Kidney epithelial cell (primary cell): ENCODE measurements around the gene CACNG4. TPM values are rescaled to one million over a fixed set of nuclear protein-coding genes. Genes with fewer than 3 reads are reported as not detected.

Experiments
- DNase-seq: peaks from one replicate; pipeline ENCODE4 v3.0.0-alpha.2; 2010; ENCODE audit warnings: low read depth
- H3K27me3 ChIP-seq: 2 replicates; pipeline ENCODE4 v1.6.0; 2011; ENCODE audit warnings: low read length; ENCODE audit not compliant: control insufficient read depth, insufficient read depth
- H3K36me3 ChIP-seq: 2 replicates; pipeline ENCODE4 v1.5.1; 2011; ENCODE audit warnings: low read length; ENCODE audit not compliant: control insufficient read depth, insufficient read depth
- H3K4me3 ChIP-seq: 2 replicates; pipeline ENCODE4 v1.5.1; 2011; ENCODE audit warnings: low read depth, mild to moderate bottlenecking, control low read depth, low read length
- total RNA-seq: library from RNA; depleted of rRNA; stranded (reverse); fragments of >200 nt; gene quantifications from 2 replicates; pipeline ENCODE4 v1.2.3, GENCODE V29; 2015
- TF ChIP-seq, protein P1 (sequence below): IDR thresholded peaks from 2 replicates; pipeline ENCODE4 v1.5.1; 2011; ENCODE audit warnings: mild to moderate bottlenecking, moderate library complexity, low read length, control low read depth, inconsistent platforms; ENCODE audit not compliant: insufficient read depth, poor library complexity, severe bottlenecking

Gene CACNG4
- total RNA-seq, 1 donor from 2014 or later, result 0.84 TPM

DNA sequence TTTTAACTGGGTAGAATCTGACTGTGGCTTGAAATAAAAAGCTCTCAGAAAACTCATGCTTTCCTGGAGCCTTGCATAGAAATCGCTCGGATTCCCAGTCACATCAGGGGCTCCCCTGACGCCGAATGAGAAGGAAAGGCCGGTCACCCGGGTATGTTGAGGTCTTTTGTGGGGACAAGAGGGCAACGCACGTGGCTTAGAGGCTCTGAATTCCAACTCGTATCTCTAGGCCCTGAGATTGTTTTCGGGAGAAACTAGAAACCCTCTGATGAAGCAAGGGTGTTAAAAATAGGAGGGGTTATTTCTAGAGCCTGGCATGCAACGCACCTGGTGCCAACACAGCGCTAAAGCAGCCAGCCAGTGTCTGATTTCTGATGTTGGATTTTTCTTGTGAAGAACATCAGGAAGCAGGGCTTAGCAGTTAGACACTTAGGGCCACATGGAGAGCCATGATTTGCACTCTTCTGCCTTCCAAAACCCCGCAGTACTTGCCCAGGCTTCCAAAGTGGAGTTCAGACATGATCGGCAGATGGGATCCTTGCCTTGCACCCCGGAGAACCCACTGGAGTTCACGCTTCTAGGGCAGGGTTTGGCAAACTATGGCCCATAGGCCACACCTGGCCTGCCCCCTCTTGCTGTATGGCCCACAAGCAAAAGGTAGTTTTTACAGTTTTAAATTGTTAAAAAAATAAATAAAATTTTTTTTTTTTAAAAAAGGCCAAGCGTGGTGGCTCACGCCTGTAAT lies 92.4 kb downstream of the CACNG4 start:
- Histone ChIP-seq H3K36me3 (no peaks in the 10 kb centered on the region), H3K4me3 (no peak overlapping the region), H3K27me3 (no peaks in the 10 kb centered on the region)
- no peak for DNase-seq
- TF ChIP-seq, protein P1, sequence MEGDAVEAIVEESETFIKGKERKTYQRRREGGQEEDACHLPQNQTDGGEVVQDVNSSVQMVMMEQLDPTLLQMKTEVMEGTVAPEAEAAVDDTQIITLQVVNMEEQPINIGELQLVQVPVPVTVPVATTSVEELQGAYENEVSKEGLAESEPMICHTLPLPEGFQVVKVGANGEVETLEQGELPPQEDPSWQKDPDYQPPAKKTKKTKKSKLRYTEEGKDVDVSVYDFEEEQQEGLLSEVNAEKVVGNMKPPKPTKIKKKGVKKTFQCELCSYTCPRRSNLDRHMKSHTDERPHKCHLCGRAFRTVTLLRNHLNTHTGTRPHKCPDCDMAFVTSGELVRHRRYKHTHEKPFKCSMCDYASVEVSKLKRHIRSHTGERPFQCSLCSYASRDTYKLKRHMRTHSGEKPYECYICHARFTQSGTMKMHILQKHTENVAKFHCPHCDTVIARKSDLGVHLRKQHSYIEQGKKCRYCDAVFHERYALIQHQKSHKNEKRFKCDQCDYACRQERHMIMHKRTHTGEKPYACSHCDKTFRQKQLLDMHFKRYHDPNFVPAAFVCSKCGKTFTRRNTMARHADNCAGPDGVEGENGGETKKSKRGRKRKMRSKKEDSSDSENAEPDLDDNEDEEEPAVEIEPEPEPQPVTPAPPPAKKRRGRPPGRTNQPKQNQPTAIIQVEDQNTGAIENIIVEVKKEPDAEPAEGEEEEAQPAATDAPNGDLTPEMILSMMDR, result no peak

DNA sequence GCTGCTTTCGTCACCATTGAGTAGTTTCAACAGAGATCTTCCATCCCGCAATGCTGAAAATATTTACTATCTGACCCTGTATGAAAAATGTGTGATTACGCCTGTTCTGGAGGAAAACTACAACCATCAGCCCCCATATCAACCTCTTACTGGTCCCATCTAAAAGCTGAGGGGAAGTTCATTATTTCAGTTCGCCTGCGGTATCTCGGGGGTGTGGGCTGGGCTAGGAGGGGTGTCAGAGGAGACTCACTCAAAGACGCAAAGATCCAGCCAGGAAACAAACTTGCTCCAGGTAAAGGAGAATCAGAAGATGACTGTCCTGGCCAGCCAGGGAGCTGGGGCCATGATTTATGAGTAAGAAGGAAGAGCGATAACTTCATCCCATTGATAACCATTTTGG lies 93.5 kb downstream of the CACNG4 start:
- TF ChIP-seq, protein P1, result no peak
- H3K4me3 ChIP-seq, result no peak overlapping the region
- no peak for DNase-seq
- H3K36me3 ChIP-seq, result no peaks in the 10 kb centered on the region
- no peaks in the 10 kb centered on the region for H3K27me3 ChIP-seq

DNA sequence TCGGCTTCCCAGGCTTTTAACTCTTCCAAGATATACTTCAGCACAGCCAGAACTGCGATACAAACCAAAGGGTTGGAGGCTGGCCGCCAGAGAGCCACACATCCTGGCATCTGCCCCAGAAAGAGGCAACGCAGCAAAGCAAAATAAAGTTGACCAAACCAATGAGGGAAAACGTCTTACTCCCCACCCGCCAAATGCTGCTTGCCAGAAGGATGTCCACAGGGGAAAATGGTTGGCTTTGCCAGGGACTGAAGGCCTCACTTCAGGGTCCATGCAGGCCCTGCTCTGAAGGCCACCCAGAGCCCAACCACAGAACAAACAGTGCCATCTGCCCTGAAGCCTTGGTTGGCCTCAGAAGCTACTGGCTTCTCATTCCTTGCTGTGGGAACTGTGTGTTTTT lies 94.9 kb downstream of the CACNG4 start:
- Histone ChIP-seq H3K27me3 (no peaks in the 10 kb centered on the region), H3K36me3 (no peaks in the 10 kb centered on the region), H3K4me3 (no peak overlapping the region)
- no peak for DNase-seq
- TF ChIP-seq, protein P1, result no peak

DNA sequence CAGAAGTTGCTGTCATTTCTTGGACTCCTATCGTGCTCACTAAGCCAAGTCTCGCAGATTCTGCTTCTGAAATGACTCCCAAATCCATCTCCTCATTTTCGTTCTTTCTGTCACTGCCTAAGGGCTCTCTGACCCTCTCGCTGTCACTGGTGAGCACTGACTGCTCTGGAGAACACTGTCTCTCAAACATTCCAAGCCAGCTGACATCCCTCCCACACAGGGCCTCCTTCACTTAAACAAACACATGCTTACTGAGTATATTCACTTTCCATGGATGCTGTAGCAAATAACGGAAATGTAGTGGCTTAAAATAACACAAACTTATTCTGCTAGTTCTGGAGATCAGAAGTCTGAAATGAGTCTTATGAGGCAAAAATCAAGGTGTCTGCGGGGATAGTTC lies 98.6 kb downstream of the CACNG4 start:
- TF ChIP-seq, protein P1, result no peak
- no peaks in the 10 kb centered on the region for H3K27me3 ChIP-seq
- H3K4me3 ChIP-seq, result no peak overlapping the region
- H3K36me3 ChIP-seq, result no peaks in the 10 kb centered on the region
- no peak for DNase-seq

DNA sequence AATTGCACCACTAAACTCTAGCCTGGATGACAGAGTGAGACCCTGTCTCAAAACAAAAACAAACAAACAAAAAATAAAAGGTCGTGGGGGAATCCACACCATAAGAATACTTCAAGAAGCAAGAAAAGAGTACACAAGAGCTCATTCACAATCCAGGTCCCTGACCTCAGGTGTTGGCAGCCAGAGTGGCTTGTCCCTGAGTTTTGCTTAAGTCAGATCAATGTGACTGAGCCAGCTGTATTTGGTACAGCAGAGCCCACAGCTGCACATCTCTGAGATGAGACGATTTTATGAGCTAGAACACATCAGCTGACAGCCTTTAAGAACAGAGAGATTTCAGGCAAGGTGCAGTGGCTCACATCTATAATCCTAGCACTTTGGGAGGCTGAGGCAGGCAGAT lies 102.2 kb downstream of the CACNG4 start:
- no peak overlapping the region for H3K4me3 ChIP-seq
- no peak for DNase-seq
- TF ChIP-seq, protein P1, result no peak

More for the DNA sequence above, 102.2 kb downstream of the CACNG4 start:
- Histone ChIP-seq H3K36me3 (no peaks in the 10 kb centered on the region), H3K27me3 (no peaks in the 10 kb centered on the region)
